Breast epithelium (tissue), 3 donors: ENCODE measurements around the gene COA6.

ENCODE experiments used
- CTCF ChIP-seq, 3 donors: fragments of 450-650 bp; IDR thresholded peaks; one replicate each; pipeline ENCODE4 v1.5.1; 2016 to 2017; ENCODE audit warnings: antibody characterized with exemption in 3 of 3, mild to moderate bottlenecking in 3 of 3, moderate library complexity in 3 of 3
- POLR2A ChIP-seq: fragments of 450-650 bp; IDR thresholded peaks from one replicate; pipeline ENCODE4 v1.6.1; 2016; ENCODE audit warnings: antibody characterized with exemption, mild to moderate bottlenecking, moderate library complexity

- TF ChIP-seq CTCF (IDR thresholded peaks at IDR 0.05) (no peak), POLR2A (no peak)
Measured at GRCh38 chr1:234372011-234372757, 1.1 kb upstream of the COA6 start.
